GM04504 (cell line): ENCODE measurements around the gene PPP1R1B.

Experiments
- DNase-seq: peaks from one replicate; pipeline ENCODE4 v3.0.0-alpha.2; 2012; ENCODE audit warnings: low read depth

PPP1R1B gene

DNA sequence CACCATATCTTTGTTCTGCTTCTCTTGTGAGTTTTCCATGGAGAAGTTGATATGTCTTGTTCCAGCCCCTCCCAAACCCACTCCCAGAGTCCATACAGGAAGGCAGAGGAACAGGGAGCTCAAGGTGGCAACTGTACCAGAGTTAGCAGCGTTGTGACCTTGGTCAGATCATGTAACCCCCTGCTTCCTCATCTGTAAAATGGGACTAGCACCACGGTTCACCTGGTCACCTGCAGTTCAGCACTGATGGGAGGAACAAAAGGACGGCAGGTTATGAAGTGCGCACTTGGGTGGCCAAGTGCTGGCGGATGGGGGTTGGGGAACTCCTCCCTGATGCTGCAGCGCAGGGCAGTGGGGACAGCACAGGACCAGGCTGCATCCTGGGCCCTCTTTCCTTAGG, 11.3 kb upstream of the PPP1R1B start:
- no peak for DNase-seq

DNA sequence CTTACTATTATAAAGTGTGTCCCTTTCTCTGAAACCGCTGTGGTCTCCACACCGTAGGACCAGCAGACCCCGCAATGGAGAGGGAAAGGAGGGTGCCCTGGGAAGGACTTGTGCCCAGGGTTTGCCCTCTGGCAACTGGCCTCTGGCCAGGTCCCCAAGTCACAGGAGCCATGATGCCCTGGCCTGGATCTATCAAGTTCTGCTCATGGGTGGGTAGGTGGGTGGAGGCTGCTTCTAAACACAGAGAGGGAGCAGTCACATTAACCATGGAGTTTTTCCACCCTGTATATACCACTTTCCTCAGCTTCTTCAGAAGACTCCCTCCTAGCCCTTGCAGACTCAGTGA, 9.7 kb upstream of the PPP1R1B start:
- no peak for DNase-seq

DNA sequence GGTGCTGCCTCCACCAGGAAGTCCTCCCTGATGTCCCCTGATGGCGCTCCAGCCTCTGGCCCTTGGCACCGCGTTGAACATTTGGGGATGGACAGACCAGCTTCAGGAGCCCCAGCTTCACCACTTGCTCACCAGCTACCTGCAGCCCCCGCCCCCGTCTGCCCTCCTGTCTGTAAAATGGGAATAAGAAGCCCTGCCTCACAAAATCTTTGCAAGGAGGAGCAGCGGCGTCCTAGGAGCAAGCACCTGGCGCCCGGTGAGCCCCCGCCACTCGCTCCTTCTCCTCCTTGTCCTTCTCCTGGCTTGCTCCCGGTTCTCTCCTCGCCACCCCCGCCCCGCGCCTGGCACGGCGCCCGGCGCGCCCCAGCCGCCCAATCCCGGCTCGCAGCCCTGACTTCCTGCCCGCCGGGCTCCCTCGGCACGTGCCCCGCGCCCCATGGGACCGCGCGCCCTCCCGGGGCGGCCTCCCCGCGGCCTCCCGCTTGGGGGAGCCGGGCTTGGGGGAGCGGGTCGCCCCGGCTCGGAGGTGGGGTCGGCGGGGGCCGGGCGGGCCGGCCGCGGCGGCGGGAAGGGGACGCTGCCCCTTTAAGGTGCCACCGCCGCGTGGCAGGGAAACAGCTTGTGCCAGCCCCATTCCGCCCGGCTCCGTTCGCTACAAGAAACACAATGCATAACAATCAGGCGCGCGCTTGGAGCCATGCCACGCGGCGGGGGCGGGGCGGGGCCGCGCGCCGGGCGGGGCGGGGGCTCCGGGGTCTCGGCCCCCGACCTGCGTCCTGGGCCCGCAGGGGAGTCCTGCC, 9.1 kb upstream of the PPP1R1B start:
- no peak for DNase-seq

DNA sequence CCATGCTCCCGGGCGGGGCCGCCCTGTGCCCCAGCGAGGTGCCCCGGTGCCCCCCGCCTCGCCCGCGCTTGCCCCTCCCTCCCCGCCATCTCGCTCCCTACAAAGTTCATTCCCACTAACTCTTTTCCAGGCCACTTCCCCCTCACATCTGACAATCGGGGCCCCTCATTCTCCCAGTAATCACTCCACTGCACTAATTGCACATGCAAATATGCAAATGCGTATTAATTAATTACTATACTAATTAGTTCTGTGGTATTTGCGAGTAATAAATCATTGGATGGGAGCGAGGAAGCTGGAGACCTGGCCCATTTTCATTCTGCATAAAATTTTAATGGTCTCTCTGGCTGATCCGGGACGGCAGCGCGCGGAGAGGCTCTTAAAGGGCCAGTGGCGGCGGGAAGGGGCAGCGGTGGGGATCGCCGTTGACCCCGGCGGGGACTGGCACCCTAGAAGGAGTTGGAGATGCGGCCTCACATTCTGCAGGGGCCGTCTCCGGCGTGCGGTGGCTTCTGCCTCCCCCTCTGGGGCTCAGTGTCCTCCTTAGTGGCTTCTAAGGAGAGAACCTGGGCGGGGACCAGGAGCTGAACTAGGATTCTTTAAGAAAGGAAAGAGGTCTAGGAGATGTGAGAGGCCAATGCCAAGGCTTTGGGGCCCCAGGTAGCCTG, 8.4 kb upstream of the PPP1R1B start:
- DNase-seq: no peak

DNA sequence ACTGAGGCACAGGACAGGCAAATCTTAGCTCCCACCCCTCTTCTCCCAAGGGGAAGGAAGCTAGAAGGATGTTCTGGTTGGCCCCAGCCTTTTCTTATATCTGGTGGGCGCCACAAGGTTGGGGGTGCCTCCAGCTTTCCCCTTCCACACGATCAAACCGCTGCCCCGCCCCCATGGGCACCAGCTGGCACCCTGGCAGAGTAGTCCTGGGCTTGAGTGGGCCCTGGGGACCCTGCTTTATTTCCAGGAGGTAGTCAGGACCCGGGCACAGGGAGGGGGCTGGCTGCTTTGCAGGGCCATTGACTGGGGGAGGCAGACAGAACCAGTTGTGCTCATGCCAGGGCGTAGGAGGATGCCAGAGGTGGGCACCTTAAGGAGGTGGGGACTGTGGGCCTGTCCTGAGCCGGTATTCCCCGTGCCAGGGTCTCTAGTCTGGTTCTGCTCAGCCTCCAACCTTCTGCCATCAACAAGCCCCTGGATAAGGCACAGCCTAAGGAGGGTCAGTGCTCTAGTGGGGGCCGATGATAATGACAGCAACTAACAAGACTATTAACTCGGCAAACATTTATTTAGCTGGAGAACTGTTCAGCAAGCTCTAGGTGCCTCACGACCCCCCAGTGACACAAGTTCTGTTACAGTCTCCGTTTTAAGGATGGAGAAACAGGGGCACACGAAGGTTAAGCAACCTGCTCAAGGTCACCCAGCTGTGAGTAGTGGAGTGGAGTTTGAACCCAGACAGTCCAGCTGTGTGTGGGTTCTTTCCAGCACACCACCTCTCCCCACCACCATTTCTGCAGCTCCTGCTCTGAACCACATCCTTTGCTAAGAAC, 7.6 kb upstream of the PPP1R1B start:
- DNase-seq: no peak

DNA sequence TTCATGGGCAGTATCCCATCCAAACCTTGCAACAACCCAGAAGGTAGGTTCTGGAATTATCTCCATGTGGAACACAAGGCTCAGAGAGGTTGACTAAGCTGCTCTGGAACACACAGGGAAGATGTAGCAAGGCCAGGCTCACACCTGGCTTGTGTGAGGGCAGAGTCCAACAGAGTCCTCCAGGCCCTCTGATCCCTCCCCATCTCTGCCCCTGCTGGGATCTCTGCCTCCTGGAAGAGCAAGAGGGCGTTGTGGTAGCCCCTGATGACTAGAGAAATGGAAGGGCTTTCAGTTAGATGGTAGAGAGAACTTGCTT, 7.0 kb upstream of the PPP1R1B start:
- no peak for DNase-seq

DNA sequence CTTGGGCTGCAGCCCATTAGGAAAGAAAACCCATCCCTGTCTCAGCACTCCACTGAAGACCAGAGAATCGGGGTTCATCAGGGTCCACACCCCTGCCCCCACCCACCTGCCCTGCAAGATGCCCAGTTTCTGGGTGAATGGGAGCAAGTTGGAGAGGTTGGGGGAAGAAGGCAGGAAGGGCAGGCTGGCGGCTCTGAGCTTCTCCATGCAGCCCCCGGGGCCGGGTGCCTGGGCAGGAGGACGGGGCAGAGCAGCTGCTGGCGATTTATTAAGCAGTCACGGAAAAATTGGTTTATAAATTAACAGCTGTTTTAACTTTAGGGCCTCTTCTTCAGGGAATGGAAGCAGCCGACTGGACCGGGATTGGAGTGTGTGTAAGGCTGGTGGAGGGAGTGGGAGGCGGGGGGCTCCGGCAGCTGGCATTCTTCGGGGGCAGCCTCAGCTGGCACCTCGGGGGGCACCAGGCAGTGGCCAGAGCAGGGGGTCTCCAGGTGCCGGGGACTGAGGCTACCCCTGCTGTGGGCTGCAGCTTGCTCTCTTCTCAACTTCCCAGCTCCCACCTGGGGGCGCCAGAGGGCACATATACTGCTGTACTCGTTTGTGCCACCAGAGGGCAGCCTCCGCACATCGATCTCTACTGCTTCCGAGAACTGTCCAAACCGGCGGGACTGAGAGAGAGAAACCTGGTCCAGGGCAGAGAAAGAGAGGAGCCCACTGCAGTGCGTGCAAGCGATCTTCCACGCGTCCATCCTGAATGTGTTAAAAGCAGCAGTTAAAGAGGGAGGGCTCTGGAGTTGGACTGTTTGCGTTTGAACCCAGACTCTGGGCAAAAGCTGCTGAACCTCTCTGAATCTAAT, 5.0 kb upstream of the PPP1R1B start:
- peak; percentile 52 for DNase-seq

DNA sequence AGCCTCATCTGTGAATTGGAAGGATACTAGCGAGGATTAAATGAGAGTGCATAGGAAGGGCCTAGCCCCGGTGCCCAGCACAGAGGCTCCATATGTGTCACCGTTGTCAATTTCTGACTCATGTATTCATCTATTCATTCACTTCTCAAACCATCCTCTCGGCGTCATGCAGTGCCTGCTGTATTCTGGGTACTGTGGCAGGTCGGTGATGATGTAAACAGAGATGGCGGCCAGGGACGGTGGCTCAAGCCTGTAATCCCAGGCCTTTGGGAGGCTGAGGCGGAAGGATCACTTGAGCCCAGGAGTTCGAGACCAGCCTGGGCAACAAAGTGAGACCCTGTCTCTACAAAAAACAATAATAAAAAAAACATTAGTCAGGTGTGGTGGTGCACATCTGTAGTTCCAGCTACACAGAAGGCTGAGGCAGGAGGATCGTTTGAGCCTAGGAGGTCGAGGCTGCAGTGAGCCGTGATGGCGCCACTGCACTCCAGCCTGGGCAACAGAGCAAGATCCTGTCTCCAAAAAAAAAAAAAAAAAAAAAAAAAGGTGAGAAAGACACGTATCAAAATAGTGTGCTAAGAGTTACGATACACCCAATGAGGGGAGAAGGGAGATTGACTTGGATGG, 4.3 kb upstream of the PPP1R1B start:
- no peak for DNase-seq

DNA sequence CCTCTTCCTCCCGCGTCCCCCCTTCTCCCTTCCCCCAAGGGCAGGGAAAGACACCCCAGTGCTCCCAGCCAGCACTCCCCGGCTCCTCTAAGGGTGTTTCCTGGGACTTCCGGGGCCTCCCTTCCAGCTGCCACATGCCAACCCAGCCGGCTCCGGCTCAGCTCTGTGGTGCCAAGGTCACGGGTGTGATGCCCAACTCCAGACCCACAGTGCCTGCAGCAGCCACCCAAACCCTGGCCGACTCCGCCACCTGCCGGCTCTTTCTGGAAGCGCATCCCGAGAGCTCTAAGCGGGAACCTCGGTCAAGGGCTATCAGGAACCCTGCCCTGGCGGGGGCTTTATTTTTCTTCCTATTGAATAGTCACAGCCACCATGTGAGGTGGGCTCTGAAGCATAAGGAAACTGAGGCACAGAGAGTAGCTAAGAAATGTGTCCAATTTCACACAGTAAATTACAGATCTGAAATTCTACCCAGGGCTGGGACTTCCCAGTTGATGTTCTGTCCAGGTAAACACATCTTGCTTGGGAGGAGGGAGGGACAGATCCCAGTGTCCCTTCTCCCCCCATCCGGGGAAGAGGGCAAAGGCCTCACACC, 3.3 kb upstream of the PPP1R1B start:
- DNase-seq: no peak

DNA sequence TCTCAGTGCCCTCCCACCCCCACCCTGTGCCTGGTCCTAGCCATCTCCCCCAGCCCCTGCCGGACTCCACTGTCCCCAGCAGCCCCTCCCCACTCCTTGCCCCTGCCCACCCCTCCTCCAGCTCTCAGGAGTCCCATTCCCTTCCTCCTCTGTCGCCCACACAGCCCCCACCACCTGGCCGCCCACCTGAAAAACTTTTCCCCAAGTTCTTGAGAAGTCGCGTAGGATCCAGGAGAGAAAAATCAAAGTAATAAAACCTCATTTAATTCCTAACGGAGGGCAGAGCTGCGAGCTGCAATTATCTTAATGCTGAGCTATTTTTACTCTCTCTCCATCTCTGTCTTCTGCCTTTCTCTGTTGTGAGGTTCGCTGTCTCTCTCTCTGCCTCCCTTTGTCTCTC, 2.4 kb upstream of the PPP1R1B start:
- no peak for DNase-seq

DNA sequence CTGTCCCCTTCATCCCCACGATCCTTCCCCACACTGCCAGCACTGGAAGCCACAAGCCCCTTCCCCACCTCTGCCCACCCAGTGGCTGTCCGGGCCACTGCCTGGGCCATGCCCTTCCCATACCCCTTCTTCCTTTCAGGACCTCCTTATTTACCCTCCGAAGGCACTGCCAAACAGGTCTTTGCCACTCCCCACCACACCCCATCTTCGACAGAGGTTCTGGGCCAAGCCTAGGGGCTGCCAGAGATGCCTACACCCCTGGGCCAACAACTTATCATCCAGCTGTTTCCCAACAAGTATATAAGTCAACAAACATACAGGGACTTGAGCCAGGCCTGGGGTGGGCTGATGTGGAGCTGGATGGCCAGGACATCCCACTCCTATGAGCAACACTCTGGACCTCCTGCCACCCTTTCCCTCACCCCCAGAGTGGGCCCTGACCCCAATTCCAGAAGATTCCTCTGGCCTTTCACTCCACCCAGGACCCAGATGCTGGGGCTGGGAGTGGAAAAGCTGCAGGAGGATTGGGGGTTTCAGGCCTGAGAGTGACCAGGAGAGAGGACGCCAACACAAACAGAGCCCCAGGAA, 1.5 kb upstream of the PPP1R1B start:
- DNase-seq: no peak

DNA sequence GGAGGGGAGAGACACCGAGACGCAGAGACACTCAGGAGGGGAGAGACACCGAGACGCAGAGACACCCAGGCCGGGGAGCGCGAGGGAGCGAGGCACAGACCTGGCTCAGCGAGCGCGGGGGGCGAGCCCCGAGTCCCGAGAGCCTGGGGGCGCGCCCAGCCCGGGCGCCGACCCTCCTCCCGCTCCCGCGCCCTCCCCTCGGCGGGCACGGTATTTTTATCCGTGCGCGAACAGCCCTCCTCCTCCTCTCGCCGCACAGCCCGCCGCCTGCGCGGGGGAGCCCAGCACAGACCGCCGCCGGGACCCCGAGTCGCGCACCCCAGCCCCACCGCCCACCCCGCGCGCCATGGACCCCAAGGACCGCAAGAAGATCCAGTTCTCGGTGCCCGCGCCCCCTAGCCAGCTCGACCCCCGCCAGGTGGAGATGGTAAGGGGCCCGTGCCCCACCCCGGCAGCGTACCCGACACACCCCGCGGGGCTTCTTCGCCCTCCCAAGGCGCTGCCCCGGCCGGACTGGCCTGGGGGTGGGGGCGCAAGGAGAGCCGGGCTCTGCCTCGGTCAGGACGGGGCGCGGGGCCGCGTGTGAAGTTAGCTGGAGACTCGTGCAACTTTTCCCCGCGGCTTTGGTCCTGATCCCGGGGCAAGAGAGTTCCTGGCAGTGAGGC, 427 bp downstream of the PPP1R1B start:
- DNase-seq: no peak

DNA sequence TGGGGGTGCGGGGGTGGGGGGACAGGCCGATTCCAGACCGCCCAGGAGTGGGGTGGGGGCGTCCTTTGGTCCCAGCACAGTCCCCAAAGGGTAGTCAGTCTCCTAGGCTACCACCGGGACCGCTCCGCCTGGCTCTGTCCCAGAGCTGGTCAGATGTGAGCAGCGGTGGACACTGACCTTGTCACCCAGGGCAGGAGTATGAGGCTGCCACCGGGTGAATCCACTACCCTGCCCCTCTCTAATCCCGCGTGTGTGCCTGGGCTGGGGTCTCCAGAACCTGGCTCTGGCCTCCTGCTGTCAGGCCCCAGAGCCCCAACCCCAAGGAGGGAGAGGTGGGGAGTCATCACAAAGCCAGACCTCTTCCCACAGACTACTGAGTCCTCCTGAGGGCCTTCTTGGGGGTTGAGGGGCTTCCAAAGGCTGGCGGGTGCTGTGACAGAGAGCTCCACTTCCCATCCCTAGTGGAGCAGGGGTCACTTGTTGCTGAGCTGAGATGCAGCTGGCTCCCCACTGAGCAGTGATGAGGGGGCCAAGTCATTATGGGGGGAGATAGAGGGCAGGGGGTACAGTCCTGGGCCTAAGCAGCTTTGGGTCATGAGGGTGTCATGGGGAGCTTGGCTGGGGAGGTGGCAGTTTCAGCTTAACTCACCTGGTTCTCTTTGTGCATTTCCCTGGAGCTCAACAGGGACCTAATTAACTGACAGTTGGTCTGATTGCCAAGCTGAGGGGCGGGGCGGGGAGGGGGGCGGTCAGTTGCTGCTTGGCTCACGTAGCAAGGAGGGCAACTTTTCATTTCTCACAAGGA, 1.2 kb downstream of the PPP1R1B start:
- DNase-seq: no peak

DNA sequence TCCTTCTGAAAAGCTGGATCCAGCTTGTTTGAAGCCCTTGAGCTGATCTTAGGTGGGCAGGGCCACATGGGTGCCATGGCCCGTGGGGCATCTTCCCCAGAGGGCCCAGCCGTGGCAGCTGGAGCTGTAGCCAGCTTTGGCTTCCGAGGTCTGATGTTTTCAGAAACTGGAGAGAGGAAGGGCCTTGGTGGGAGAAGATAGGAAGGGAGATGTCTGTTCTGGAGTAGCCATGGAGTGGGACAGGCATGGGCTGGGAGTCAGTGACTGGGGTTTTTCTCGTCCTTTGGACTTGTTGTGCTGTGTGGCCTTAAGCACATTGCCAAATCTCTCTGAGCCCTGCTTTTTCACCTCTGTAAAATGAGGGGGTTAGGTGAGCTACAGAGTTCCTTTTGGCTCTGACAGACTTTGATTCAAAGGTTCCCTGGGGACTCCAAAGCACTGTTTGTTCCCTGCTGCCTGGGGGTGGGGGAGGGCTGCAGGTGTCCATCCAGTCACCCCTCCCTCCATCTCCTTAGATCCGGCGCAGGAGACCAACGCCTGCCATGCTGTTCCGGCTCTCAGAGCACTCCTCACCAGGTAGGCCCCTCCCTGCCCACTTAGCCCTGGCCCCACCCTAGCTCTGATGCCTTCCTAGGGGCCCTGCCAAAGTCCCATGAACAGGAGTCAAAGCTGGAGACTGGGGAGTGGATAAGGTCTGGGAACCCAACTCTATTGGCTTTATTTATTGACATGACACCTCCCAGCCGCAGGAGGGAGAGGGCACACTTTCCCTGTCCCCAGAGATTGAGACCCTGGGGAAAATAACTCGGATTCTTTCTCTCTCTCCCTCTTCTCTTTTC, 2.1 kb downstream of the PPP1R1B start:
- DNase-seq: no peak

DNA sequence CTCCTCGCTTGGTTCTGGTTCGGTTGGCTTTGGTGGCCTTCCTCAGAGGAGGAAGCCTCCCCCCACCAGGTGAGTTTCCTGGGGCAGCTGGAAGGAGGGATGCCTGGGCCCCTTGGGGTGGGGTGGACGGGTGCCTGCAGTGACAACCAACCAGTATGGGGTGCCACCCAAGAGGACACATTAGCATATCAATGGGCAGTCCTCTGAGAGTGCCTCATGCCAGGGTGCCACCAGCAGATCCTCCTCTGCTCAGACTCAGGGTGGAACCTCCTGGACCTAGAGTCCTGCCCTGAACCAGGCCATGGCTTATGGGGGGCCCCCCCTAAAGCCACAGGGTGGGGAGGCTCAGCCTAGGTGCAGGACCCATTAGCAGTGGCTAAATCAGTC, 2.7 kb downstream of the PPP1R1B start:
- no peak for DNase-seq

DNA sequence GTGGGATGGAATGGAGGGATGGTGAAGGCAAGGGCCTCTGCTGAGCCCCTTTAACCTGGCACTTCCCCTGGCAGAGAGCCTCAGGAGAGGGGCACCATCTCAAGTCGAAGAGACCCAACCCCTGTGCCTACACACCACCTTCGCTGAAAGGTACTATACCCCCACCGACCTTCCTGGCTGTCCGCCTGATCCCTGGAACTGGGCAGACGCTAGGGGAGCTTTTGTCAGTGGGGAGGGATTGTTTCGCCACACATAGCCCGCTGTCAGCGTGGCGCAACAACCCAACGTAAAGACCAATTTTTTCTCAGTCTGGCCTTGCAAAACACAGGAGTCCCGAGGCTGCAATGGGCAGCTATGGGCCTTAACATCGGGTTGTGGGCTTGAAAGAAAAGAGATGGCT, 3.1 kb downstream of the PPP1R1B start:
- DNase-seq: no peak

DNA sequence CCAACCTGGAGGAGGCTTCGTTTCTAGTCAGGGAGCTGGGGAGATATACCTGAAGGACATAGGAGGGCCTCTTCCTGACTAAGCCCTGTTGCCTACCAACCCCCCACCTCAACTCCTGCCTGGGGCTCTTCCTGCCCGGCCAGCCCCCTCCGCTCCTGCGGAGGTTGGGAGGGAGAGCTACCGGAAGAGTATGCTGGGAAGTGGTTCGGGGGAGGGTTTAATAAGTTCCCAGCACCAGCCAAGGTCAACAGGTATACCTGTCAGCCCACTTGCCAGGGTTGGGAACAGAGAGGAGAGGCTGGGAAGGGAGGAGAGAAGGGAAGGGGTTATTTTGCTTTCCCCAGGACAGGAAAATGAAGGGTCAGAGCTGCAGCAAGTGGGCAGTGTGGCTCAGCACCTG, 4.7 kb downstream of the PPP1R1B start:
- DNase-seq: no peak

DNA sequence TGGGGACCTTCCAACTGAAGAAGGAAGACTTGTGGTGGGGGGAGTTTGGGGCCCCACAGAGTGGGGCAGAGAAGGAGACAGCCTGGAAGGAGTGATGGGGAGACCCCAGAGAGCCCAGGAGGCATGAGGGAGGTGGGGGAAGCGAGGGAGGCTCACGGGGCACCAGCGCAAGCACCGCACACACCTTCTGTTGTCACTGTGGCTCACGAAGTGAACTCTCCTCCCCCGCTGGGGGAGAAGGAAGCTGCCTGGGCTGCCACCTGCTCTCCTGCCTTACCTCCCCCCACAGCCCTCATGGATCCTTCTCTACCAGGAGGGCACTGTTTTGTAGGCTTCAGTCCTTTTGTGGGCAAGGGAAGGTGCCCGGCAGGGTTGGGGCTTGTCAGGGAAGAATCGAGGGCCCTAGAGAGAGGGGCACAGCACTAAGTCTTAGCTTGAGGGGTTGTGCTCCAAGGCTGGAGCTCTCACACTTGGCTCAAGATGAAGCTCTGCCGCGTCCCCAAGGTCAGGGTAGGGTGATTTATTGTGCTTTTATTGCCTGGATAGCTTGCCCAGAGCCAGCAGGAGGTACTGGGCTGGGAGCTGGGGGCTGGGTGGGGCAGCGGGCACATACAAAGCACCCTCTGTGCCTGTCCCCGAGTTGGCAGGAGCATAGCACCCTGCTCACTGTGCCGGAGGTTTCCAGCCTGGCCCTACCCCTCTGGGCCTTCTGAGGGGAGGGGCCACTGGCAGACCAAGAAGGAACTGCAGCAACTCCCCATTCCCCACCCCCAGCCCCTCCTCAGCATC, 5.6 kb downstream of the PPP1R1B start:
- DNase-seq: no peak
